Peyer's patch (tissue), 4 donors: Measurements from ENCODE around the gene SEC24C. TPM values are rescaled to one million over a fixed set of nuclear protein-coding genes. Genes with fewer than 3 reads are reported as not detected.
A peak's percentile ranks its signal among the peaks of the same experiment; 100 is the strongest.

Experiments used
- DNase-seq, 3 donors: peaks; one replicate each; pipeline ENCODE4 v3.0.0-alpha.2; 2017 to 2019
- H3K27ac ChIP-seq, 4 donors: fragments of 200-600 bp; sonication (generic); one replicate each; pipeline ENCODE4 v1.5.1; 2016 to 2019
- H3K27me3 ChIP-seq, 2 donors: fragments of 200-600 bp; sonication (generic); one replicate each; pipeline ENCODE4 v1.5.1; 2019
- H3K36me3 ChIP-seq, 3 donors: fragments of 200-600 bp; sonication (generic); one replicate each; pipeline ENCODE4 v1.5.1; 2016 to 2019
- H3K4me1 ChIP-seq, 4 donors: fragments of 200-600 bp; sonication (generic); one replicate each; pipeline ENCODE4 v1.5.1; 2016 to 2019
- H3K4me3 ChIP-seq, 4 donors: fragments of 200-600 bp; sonication (generic); 1 replicate in 3 of 4; 2 replicates in 1 of 4; pipeline ENCODE4 v1.5.1; 2016 to 2019; ENCODE audit warnings: mild to moderate bottlenecking in 1 of 4
- H3K9me3 ChIP-seq, 4 donors: fragments of 200-600 bp; sonication (generic); one replicate each; pipeline ENCODE4 v1.5.1; 2016 to 2019; ENCODE audit warnings: mild to moderate bottlenecking in 1 of 4
- CTCF ChIP-seq, 6 experiments: fragments of 450-650 bp in 4 of 6; fragments of 200-600 bp in 2 of 6; sonication (generic) in 1 of 6; IDR thresholded peaks; one replicate each; pipeline ENCODE4 v1.5.1; 2017 to 2019; ENCODE audit warnings: antibody characterized with exemption in 6 of 6, mild to moderate bottlenecking in 3 of 6, moderate library complexity in 1 of 6
- POLR2A ChIP-seq, 2 donors: fragments of 450-650 bp; IDR thresholded peaks; one replicate each; pipeline ENCODE4 v1.5.1; 2017; ENCODE audit warnings: antibody characterized with exemption in 2 of 2, mild to moderate bottlenecking in 2 of 2, moderate library complexity in 2 of 2
- small RNA-seq, 2 donors: library from RNA; depleted of rRNA; stranded (forward); fragments of <200 nt; gene quantifications; one replicate each; pipeline ENCODE3, GENCODE V24; 2016
- total RNA-seq, 4 donors: library from RNA; depleted of rRNA; stranded (reverse); fragments of >200 nt; gene quantifications; one replicate each; pipeline ENCODE4 v1.1.0, GENCODE V29; 2016

SEC24C gene
- total RNA-seq, 4 donors from 2014 or later = 48.7 to 81.5 (median 79.9) TPM

- peaks cover 0 to 75% (median 0%) of the 10 kb centered on the region in 3 donors for H3K36me3 ChIP-seq
Observed at GRCh38 chr10:73817826-73818225, 73.7 kb downstream of the SEC24C start.

GRCh38 chr10:73818402-73818801 is 74.2 kb downstream of the SEC24C start:
- no peak overlapping the region for H3K27ac ChIP-seq

More at GRCh38 chr10:73817826-73818225, 73.7 kb downstream of the SEC24C start:
- no peak overlapping the region for H3K4me3 ChIP-seq
- DNase-seq = peak in 1 of 3 donors; percentile 35
- H3K4me1 ChIP-seq = peaks cover 0 to 10% (median 0%) of the 10 kb centered on the region in 4 donors
- TF ChIP-seq POLR2A (IDR thresholded peaks at IDR 0.05) (no peak), CTCF (IDR thresholded peaks at IDR 0.05) (no peak)
- H3K27ac ChIP-seq = no peak overlapping the region
- no peaks in the 10 kb centered on the region for H3K27me3 ChIP-seq
- no peaks in the 10 kb centered on the region for H3K9me3 ChIP-seq

GRCh38 chr10:73819081-73819480 is 74.9 kb downstream of the SEC24C start:
- Histone ChIP-seq H3K27ac (peak overlapping the region in 1 of 4 donors; percentile 40), H3K36me3 (peaks cover 0 to 81% (median 0%) of the 10 kb centered on the region in 3 donors)

More at GRCh38 chr10:73818402-73818801, 74.2 kb downstream of the SEC24C start:
- H3K4me1 ChIP-seq = peaks cover 0 to 10% (median 0%) of the 10 kb centered on the region in 4 donors
- H3K27me3 ChIP-seq = no peaks in the 10 kb centered on the region
- no peak for TF ChIP-seq POLR2A (IDR thresholded peaks at IDR 0.05)
- peaks cover 0 to 80% (median 0%) of the 10 kb centered on the region in 3 donors for H3K36me3 ChIP-seq
- no peak overlapping the region for H3K4me3 ChIP-seq
- DNase-seq = peak in 1 of 3 donors; percentile 40
- H3K9me3 ChIP-seq = no peaks in the 10 kb centered on the region

GRCh38 chr10:73819513-73820093 is 75.4 kb downstream of the SEC24C start:
- TF ChIP-seq POLR2A (IDR thresholded peaks at IDR 0.05) = no peak
- TF ChIP-seq CTCF (IDR thresholded peaks at IDR 0.05) = peak in 2 of 6 experiments; percentile 5 to 7
- DNase-seq = peak in 2 of 3 donors; percentile 63 to 79
- peaks cover 0 to 10% (median 0%) of the 10 kb centered on the region in 4 donors for H3K4me1 ChIP-seq
- peaks cover 0 to 81% (median 0%) of the 10 kb centered on the region in 3 donors for H3K36me3 ChIP-seq
- peak overlapping the region in 1 of 4 donors; percentile 40 for H3K27ac ChIP-seq
- no peak overlapping the region for H3K4me3 ChIP-seq
- no peaks in the 10 kb centered on the region for H3K9me3 ChIP-seq
- H3K27me3 ChIP-seq = no peaks in the 10 kb centered on the region

More at GRCh38 chr10:73819081-73819480, 74.9 kb downstream of the SEC24C start:
- Histone ChIP-seq H3K4me1 (peaks cover 0 to 10% (median 0%) of the 10 kb centered on the region in 4 donors), H3K4me3 (no peak overlapping the region), H3K9me3 (no peaks in the 10 kb centered on the region), H3K27me3 (no peaks in the 10 kb centered on the region)
- DNase-seq = peak in 1 of 3 donors; percentile 38
- TF ChIP-seq POLR2A (IDR thresholded peaks at IDR 0.05) (no peak), CTCF (IDR thresholded peaks at IDR 0.05) (no peak)

Small RNAs within 50 kb of the gene (small RNA-seq; reads per million reads assigned to genes)
- 0 reads per million in 2 donors for gene AC022400.4
- 0 reads per million in 2 donors for gene AC022400.9
- 0 reads per million in 2 donors for gene RNA5SP320
- gene ZSWIM8-AS1 = 0 reads per million in 2 donors

Other genes starting within 250 kb of the SEC24C start
- gene PPP3CB, start 248.3 kb upstream of the SEC24C start, total RNA-seq = 10 to 100 TPM; 28.2 to 42.0 (median 32.4) TPM
- gene USP54, start 153.0 kb upstream of the SEC24C start, total RNA-seq = 10 to 100 TPM; 41.0 to 65.1 (median 50.5) TPM
- not detected for gene MYOZ1, start 102.9 kb upstream of the SEC24C start, total RNA-seq
- not detected for gene SYNPO2L, start 88.3 kb upstream of the SEC24C start, total RNA-seq
- 10 to 100 TPM; 11.6 to 23.3 (median 16.1) TPM for gene AGAP5, start 46.3 kb upstream of the SEC24C start, total RNA-seq
- gene CHCHD1, start 37.7 kb downstream of the SEC24C start, total RNA-seq = 10 to 100 TPM in 3 of 4 donors, 1 to 10 TPM in 1; 9.9 to 36.8 (median 20.9) TPM
- gene ZSWIM8, start 41.2 kb downstream of the SEC24C start, total RNA-seq = 100 to 1,000 TPM in 3 of 4 donors, 10 to 100 TPM in 1; 87.5 to 345 (median 187) TPM
- 10 to 100 TPM; 16.5 to 39.1 (median 27.7) TPM for gene NDST2, start 67.2 kb downstream of the SEC24C start, total RNA-seq
- 100 to 1,000 TPM in 3 of 4 donors, 10 to 100 TPM in 1; 34.7 to 159 (median 110) TPM for gene CAMK2G, start 130.2 kb downstream of the SEC24C start, total RNA-seq
- 1 to 10 TPM in 3 of 4 donors, under 1 TPM in 1; 0.53 to 6.6 (median 2.7) TPM for gene PLAU, start 166.8 kb downstream of the SEC24C start, total RNA-seq